ENCODE measurements around the gene ZC3H12D.

- TF ChIP-seq POLR2AphosphoS5 (IDR thresholded peaks at IDR 0.05), result no peak
- no peak for TF ChIP-seq CTCF (IDR thresholded peaks at IDR 0.05)
- TF ChIP-seq POLR2A (IDR thresholded peaks at IDR 0.05), result no peak
These were observed 78.7 kb downstream of the ZC3H12D start for GRCh38 chr6:149405823-149406765.

Data from sigmoid colon (tissue), 4 donors.